NCI-H1436 treated with DMSO at 0.1 percent for 48 hours (cell line): ENCODE results near the gene EYS.
"Not testable (repeated sequence)": the region's sequence is repeated elsewhere in the genome, so short reads cannot be mapped to it uniquely, and the experiment has no call there.

Experiments used
- DNase-seq: peaks from one replicate; lab custom pipeline; 2025; lab: John Stamatoyannopoulos, UW

The EYS gene

DNA sequence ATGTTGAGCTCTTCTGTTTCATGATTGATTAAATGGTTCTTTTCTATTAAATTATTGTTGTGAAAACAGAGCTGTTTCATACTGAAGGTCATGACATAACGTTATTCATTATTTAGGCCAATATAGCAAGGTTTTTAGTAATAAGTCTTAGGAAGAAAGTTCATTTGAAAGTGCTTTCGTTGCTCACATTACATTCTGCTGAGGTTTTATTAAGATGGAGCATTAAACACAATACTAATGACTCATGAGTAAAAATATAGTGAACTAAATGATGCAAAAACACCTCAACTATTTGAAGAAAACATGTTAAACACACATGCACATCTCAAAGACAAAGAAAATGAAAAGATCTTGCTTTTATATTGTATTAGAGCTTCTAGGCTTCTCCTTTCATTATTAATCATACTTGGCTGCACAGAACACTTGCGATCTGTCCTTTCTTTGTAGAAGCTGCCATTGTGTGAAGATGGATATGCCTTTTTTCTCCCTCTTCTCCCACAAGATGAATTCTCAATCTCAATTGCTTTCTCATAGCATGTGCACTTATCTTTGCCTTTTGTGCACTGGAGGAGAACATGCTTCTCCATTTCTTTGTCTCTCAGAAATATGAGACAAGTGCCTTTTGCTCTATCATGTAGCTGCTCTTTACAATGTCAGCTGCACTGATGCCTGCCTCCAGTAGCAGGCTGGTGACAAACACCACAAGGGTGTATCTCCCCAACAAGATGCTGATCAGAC is 1759.1 kb downstream of the EYS start:
- DNase-seq: no peak

DNA sequence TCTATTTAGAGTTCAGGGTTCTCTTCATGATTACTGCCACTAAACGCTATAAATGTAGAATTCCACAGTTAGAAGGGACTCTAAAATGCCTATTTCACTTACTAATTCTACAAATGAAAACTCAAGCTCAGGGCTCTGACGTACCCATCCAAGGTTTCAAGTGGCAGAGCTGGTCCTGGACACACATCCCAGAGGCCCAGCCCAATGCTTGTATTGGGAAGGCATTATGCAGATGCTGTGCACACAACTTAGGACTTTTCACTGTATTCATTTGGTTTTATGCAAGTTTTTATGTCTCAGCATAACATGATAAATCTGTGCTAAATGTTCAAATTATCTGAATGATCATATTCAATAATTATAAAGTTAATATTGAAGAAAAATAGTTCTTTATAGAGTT is 1761.0 kb downstream of the EYS start:
- DNase-seq: no peak

DNA sequence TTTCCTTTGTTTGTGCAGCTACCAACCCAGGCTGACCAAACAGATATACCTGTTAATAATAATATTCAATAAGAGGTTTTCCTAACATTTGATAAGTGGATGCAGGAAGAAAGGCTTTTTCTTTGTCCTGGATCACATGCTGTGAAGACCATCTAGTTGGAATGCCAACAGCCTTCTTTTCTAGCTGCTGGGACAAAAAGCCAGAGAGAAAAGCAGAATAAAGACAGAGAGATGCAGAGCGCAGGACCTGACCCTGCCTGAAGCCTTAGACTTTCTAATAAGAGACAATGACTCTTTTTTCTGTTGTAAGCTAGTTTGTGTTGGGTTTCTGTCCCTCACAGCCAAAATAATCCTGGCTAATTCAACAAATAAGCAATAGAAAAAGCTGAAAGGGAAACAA is 1763.2 kb downstream of the EYS start:
- no peak for DNase-seq

DNA sequence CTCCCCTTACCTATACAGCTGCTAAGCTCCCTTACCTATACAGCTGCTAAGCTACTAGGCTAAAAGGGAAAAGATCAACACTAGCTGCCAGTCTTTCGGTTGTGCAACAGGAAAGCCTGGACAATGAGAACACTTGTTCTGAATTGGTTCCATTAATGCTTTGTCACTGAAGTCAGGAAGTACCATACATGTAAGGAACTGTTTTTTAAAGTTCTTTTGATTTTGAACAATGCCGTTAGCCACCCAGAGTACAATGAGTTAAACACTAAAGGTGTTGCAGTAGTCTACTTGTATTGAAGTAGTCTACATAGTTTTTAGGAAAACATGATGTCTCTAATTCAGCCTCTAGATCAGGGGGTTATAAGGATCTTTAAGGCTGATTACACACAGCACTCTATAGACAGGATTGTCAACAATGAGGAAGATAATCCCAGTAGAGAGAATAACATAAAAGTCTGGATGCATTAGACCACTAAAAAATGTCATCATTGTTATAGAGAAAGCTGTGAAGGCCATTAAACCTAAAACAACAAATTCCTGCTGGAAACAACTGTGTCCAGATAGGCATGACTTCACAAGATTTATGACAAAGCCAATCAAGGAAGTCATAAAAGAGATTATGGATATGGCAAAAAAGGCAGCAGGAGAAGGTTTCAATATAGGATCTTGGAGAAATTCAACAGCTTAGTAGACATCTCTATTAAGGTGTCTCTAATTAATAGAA is 1765.1 kb downstream of the EYS start:
- DNase-seq: no peak

DNA sequence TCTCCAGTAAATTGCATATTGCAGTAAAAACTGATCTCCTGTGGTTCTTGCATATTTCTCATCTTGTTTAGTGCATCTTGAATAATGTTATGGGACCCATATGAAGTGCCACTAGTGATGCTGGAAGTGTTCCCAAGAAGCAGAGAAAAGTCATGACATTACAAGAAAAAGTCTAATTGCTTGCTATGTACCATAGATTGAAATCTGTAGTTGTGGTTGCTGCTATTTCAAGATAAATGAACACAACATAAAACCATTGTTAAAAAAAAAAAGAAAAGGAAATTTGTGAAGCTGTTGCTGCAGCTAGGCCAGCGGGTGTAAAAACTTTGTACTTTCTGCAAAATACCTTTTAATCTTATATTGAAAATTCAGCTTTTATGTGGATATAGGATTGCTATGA is 1767.0 kb downstream of the EYS start:
- no peak for DNase-seq

DNA sequence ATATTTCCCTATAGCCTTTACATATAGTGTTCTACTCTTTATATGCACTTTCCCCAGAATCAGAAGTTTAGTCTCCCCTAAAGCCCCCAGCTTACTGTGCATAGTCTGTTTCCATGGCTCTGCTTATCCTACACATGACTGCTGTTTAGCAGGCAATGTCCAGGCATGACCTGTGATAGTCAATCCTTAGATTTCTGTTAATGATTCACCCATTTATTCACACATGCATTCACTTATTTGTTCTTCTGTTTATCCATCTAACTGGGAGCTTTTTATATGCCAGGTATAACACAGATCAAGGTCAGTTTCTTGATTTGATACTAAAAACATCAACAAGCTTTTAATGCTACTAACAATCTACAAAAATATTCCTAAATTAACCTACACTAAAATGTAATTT is 1770.6 kb downstream of the EYS start:
- no peak for DNase-seq

DNA sequence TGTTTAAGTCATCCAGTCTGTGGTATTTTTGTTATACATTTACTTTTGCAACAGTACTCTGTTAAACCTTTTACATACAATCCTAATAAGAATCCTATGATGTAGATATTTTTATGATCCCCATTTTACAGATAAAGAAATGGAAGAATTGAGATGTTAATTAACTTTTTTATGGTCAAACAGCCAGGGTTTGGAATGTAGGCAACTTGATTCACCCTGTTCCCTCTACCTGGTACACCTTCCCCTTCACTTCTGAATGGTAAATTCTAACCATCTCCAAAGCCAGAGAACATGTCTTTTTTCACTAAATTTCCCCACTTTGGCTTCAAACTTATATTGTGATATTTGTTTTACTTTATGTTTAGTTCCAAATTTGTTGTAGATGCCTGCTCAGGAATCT is 1771.3 kb downstream of the EYS start:
- DNase-seq: no peak

DNA sequence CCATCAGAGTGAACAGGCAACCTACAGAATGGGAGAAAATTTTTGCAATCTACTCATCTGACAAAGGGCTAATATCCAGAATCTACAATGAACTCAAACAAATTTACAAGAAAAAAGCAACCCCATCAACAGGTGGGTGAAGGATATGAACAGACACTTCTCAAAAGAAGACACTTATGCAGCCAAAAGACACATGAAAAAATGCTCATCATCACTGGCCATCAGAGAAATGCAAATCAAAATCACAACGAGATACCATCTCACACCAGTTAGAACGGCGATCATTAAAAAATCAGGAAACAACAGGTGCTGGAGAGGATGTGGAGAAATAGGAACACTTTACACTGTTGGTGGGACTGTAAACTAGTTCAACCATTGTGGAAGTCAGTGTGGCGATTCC is 1773.1 kb downstream of the EYS start:
- DNase-seq: not testable (repeated sequence)

DNA sequence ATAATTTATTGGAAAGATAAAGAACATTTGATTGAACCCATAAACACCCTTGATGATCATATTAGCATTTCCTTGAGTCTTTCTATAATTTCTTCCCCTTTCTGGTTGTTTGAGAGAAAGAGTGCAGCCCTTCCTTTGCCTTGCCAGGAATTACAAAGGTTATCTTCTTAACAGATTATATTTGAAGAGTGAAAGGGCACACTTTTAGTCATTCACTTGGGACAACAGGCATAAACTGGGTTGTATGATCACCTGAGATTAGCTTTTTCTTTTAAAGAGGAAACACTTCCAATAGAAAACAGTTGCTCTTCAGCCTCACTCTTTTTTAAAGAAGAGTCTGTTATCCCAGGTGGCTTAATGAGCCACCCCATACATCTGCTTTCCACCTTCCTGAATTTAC is 1776.2 kb downstream of the EYS start:
- no peak for DNase-seq

DNA sequence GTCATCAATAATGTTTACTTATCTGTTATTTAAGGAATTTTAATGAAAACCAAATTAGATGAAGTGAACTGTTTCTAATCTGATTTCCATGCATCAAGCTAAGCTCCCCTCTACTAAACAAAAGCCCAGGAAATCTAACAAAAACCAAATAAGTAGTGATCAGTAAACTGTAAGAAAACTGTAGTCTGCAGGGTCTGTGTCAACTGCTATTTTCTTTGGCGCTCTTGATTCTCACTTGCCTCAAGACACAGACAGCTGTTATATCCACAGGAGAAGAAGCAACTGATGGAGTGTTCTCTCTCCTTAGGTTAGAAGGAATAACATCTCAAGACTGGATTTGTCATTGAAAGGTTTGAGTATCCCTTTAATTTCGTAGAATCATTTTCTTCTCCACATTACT is 1777.9 kb downstream of the EYS start:
- no peak for DNase-seq

DNA sequence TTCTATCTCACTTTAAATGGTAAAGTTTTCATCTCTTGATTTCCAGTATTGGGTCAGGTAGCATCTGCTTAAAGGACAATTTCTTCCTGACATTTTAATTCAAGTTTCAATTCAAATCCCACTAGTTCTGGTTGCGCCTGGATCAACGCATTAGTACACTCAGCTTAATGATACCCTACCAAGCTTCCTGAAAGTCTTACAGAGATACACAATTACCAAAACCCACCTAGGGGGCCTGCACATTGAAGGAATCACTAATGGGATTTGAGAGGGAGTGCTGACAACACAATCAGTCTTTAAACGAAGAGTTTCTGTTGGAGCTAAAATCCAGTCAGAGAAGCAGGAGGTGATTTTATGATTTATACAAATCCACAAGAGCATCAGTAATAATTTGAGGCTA is 1778.4 kb downstream of the EYS start:
- no peak for DNase-seq

DNA sequence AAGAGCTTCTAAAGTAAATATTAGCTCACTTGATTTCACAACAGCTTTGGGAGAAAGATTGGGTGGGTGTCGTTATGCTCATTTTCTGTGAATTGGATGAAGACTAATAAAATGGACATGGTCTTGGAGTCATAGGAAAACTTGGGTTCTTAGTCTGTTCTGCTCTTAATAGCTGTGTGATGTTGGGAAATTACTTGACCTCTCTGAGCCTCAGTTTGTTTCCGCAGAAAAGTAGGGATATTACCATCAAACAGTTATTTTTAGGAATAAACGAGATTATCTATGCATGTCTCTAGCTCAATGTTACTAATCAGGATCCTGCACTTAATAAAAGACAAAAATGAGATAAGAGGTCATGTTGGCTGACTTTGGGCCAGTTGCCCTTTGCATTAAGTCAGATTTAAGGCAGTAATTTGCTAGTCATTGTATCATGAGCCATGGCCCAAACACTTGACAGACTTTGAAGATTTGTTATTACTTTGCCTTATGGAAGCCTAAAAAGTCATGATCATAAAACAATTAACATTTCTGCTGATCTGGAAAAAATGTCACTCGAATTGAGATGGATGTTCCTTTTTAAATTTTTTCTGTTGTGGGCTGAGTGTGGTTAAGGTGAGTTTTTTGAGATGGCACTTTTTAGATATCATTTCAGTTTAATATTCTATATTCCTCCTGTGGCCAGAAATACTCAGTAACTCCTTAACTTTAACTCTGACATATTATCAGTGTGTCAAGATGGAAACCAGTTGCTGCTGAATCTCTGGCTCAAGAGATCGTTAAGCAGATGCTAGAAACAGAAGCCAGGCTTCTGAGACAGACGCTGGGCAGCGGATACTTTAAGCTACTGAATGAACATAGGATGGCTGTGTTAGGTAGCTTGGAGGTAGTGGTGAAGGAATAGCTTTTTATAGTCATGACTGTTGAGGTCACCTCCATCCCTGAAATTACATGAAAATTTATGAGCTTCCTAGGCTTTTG is 1779.8 kb downstream of the EYS start:
- no peak for DNase-seq

DNA sequence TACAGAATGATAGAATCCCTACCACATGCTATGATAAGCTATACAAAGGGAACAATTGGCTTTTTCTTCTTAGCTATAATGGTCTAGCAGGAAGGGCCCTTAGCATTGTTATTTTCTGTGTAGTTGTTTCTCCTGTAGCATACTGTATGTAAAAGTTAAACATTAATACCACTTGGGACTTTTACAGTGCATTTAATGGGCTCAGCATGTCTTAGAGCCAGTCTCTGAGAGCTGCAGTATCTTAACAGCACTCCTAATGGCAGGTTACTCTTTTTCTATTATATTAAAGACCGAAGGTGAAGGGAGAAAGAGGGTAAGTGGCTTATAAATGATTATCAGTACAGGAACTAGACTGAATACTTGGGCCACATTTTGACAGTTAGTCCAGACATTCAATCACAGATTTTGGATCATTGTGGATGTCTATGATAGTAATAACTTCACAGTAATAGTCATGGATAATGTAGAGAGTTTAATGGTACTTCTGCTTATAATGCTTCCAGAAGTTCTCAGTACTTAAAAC is 1780.7 kb downstream of the EYS start:
- no peak for DNase-seq

DNA sequence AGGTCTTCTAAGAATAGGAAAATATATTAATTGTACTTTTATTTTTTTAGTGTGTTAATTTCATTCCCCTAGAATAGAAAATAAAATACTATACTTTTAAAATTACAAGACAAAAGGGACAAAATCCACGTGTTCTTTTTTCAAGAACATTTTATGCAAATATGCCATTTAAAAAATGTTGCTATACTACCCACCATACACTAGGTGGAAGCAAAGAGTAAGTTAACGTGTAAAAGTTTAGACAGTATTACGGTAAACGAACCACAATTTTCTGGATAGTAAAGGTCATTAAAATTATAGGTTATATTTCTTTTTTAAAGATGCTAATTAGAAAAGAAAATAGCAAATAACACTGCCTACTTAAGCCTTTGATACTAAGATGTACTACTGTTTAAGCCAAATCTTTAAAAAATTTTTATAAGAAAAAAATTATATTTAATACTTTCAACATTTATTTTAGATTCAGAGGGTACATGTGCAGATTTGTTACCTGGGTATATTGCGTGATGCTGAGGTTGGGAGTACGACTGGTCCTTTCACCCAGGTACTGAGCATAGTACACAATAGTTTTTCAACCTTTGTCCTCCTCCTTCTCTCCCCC is 1783.8 kb downstream of the EYS start:
- DNase-seq: no peak

DNA sequence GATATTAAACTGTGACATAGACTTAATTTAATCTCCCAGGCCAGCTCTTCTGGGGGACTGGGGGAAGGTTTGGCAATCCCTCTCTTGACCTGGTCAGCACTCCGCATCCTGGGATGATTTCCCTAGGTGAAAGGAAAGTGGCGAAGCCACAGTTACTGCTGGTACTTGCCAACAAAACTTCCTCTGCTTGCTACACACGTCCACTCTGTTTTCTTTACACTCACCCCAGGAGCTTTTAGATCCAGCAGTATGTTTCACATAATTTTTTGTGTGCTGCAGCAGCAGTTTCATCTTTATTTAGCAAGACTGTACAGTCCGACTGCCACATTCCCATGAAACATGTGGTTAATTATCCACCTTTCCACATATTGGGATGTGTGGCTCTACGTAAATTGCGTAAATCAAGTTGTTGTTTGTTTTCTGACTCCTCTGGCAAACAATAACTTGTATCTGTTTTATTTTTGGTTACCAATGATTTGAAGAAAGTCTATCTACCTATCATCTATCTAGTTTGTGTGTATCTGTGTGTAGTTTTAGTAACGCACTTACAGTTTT is 1787.4 kb downstream of the EYS start:
- DNase-seq: no peak

DNA sequence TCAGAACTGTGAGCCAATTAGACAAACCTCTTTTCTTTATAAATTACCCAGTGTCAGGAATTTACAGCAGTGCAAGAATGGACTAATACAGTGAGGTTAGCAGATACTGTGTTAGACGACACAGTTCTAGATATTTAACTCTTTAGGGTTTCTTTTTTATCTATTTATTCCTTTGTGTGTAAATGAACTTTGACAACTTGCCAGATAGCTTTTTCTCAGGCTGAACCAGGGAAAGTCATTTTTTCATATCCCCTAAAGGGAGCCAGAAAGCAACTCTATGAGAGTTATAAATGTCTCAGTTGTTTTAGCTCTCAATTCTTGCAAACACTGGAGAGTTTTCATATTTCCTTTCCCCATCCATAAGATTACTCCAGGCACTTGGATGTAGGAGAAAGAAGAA is 1794.1 kb downstream of the EYS start:
- no peak for DNase-seq

DNA sequence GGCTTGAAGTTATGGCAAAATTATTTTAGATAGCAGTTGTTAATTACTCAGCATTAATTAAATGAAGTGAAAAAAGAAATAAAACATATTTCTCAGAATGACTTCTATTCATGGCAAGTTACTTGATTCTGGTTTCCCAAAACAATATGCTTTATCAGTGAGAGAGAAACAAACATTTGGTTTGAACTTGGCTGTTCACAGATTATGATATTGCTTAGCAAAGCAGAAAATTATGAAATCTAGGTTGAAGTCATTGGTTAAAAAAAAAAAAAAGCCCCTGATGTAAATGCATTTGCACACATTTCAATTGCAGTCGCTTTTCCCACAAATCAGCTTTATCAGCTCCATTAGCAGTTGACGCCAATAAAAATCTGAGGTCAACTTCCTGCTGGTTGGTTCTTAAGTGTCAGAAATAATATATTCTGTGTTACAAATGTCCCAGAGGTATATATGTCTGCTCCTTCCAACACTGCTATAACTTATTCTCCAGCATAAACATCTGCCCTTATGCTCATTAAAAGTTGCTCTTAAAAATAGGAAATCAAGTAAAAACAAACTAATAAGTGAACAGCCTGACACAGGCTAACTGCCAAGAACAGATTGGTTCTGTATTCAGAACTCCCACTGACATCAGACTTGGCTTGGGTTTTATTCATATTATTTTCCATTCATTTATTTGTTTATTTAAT is 1796.0 kb downstream of the EYS start:
- no peak for DNase-seq

DNA sequence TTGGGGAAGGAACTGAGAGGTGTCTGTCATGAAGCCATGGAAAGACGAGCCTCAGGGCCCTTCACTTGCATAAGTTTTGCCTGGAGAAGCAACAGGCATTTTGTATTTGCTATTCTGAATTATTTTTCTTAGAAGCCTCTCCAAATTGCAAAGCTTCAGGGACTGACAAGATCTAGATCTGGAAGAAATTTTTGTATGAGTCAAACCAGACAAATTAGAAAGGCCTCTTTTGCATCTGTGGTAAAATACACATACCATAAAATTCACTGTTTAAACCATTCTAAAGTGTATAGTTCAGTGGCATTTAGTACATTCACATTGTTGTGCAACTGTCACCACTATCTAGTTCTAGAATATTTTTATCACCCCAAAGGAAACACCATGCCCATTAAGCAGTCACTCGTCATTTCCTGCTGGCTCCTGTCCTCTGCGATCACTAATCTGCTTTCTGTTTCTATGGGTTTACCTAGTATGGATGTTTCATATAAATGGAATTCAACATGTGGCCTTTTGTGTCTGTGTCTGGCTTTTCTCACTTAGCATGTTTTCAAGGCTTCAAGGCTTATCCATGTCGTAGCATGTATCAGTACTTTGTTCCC is 1802.3 kb downstream of the EYS start:
- DNase-seq: no peak

DNA sequence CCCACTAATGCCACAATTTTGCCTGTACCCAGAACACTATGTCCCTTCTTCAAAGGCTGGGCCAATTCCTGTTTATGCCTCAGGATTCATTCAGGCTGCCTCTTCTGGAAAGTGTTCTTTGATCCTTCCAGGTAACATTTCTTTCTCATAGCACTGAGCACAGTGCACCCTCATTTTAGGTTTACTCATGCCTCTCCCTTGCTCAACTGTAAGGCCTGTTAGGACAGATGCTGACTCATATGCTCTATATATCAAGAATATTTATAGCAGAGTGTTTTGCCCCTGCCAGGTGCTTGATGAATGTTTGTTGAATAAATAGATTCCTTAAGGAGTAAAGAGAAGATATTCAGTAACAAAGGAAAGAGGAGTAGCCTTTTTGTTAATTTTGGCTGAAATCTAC is 1807.5 kb downstream of the EYS start:
- no peak for DNase-seq

DNA sequence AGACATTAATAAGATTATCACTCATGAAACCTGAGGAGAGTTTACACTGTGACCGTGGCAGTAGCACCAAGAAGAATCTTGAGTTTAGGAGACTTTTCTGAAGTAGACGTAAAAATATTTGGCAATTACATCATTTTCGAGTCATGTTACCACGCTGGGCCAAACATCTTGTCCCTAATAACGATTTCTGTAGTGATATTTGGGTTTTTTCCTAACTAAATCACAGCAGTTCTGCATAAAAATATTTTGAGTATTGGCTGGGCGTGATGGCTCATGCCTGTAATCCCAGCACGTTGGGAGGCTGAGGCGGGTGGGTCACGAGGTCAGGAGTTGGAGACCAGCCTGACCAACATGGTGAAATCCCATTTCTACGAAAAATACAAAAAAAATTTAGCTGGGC is 1809.1 kb downstream of the EYS start:
- DNase-seq: no peak

DNA sequence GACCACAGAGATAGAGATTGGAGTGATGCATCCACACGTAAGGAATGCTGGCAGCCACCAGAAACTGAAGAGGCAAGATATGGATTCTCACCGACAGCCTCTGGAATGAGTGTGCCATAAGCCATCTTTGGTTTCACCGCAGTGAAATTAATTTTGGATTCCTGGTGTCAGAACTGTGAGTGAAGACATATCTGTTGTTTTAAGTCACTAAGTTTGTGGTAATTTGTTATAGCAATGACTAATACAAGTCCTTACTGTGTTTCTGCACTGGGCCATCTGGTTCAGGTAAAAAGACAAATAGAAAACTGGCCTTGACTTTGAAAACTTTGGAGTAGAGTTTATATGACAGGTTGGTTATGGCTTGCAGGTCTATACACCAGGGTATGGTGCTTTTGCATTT is 1809.6 kb downstream of the EYS start:
- DNase-seq: no peak
